Stimulated activated naive CD8-positive, alpha-beta T cell treated with anti-CD3 and anti-CD28 coated beads, Interleukin-15, Interleukin-2, amounts not matched to agents 100 U/mL and 50 U/mL, for 24 hours (primary cell): ENCODE data around the gene PCNT.
A peak's percentile ranks its signal among the peaks of the same experiment; 100 is the strongest.

ENCODE experiments used
- ATAC-seq: fragments of 150-1000 bp; cut with Tn5 transposase; one replicate; pipeline ENCODE4 v1.10.0; 2021
- DNase-seq: peaks from one replicate; pipeline ENCODE4 v3.0.0; 2021

The PCNT gene

DNA sequence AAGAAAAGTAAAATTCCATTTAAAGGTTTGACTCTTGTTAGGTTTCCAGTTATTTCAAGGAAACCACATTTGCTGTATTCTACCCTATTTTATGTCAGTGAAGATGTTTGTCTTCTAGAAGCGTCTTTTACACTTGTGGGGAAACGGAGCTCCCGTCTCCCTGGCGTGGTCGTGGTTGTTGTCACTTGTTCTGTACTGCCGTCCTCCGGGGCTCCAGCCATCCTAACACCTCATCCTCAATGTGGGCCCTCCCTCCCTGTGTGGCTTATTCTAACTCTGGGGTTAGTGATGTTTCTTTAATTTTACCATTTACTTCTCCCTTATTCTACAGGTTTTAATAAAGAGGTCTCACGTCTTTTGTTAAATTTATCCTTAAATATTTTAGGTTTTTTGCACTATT lies 82.0 kb downstream of the PCNT start:
- DNase-seq (no peak), ATAC-seq (no peak)

DNA sequence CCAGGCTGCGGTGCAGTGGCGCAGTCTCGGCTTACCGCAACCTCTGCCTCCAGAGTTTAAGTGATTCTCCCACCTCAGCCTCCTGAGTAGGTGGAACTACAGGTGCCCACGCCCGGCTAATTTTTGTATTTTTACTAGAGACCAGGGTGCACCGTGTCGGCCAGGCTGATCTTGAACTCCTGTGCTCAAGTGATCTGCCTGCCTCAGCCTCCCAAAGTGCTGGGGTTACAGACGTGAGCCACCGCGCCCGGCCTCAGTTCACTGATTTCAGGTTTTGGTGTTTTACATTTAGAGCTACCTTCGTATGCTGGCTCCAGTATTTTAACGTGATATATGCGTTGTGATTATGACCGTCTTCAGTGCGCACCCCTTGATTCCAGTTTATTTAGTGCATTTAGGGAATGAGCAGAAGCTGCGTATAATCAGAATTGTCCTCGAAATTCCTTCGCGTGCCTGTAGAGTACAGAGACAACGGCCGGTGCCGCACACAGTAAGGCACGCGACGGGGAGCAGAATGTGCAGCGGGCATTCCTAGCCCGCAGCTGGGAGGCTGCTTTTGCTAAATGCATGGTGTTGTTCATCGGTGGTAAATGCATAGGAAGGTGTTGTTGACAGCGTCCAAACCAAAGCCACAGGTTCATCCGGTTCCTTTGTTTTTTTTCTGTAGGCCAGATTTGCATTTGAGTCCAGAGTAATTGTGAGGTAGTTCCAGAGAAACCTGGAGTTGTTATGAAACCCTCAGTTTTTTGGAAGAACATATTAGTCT lies 85.9 kb downstream of the PCNT start:
- no peak for DNase-seq

DNA sequence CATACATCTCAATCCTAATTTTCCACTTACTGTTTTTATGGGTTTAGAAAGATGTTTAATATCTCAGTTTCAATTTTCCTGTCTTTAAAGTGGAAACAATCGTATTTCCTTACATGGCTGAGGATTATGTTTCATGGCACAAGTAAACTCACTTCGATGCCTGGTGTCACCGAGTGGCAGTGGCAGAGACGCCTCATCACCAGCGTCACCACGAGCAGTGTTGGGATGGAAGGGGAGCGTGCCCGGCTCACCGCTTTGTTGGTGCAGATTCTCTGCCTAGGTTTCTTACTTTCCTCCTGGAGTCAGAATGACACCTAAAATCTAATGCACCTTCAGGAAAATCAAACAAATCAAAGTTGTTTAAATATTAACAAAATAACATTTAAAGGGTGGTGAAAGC lies 86.6 kb downstream of the PCNT start:
- ATAC-seq (no peak), DNase-seq (no peak)

More for the DNA sequence above, 85.9 kb downstream of the PCNT start:
- no peak for ATAC-seq

DNA sequence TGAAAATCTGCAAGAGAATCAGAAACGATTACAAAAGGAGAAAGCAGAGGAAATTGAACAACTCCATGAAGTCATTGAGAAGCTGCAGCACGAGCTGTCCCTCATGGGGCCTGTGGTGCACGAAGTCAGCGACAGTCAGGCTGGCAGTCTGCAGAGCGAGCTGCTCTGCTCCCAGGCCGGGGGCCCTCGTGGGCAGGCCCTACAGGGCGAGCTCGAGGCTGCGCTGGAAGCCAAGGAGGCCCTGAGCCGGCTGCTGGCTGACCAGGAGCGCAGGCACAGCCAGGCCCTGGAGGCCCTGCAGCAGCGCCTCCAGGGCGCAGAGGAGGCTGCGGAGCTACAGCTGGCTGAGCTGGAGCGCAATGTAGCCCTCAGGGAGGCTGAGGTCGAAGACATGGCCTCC lies 87.3 kb downstream of the PCNT start:
- ATAC-seq = no peak
- no peak for DNase-seq

DNA sequence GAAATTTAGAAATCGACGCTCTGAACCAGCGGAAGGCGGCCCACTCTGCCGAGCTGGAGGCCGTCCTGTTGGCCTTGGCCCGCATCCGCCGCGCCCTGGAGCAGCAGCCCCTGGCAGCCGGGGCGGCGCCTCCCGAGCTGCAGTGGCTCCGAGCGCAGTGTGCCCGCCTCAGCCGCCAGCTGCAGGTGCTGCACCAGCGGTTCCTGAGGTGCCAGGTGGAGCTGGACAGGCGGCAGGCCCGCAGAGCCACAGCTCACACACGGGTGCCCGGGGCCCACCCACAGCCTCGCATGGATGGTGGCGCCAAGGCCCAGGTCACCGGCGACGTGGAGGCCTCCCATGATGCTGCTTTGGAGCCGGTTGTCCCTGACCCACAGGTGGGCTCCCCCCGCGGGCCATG lies 87.7 kb downstream of the PCNT start:
- DNase-seq = no peak
- ATAC-seq = no peak

DNA sequence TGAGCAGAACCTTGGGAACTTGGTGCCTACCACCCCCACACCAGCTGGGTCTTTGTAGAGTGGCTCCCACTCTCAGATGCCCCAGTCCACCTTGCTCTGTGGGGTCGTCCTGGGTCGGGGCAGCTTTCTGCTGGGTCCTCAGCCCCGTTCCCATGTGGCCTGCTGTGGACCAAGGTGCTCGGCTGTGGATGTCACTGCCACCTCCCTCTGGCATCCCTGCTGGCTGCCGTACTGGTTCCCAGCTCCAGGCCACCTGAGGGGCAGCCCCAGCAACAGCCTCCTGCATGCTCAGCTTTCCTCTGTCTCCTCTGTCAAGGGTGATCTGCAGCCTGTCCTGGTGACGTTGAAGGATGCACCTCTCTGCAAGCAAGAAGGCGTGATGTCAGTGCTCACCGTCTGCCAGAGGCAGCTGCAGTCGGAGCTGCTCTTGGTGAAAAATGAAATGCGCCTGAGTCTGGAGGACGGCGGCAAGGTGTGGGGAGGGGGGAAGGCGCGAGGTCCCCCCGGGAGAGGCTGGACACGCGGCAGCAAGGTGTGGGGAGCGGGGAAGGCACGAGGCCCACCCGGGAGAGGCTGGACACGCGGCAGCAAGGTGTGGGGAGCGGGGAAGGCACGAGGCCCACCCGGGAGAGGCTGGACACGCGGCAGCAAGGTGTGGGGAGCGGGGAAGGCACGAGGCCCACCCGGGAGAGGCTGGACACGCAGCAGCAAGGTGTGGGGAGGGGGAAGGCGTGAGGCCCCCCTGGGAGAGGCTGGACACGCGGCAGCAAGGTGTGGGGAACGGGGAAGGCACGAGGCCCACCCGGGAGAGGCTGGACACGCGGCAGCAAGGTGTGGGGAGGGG lies 88.8 kb downstream of the PCNT start:
- ATAC-seq (no peak), DNase-seq (no peak)

DNA sequence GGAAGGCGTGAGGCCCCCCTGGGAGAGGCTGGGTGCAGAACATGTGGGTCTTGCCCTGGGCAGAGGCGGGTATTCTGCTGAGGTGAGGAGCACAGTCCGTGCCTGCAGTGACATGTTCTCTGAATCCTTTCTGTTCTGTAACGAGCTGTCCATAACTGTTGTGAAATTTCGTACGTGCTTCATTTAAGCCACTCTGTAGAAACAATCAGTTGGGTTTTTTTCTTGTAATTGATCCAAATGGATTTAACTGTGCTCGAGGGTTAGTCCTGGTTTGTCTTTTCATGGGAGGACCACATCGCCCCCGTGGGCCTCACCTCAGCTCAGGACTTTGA lies 89.4 kb downstream of the PCNT start:
- no peak for DNase-seq

DNA sequence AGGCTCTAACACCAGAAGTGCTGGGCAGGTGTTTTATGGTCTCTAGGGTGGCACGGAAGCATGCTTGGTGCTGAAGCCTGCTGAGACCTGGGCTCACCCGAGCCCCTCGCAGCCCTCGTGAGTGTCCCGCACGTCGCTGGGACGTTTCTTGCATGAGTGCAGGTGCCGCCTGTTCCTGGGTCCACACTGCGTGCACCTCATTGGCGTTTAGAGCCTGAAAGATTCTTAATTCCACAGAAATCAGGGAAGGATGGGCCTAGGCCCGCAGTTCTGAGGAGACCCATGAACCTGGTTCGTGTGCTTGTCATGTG lies 91.0 kb downstream of the PCNT start:
- no peak for ATAC-seq

More for the DNA sequence above, 89.4 kb downstream of the PCNT start:
- no peak for ATAC-seq

DNA sequence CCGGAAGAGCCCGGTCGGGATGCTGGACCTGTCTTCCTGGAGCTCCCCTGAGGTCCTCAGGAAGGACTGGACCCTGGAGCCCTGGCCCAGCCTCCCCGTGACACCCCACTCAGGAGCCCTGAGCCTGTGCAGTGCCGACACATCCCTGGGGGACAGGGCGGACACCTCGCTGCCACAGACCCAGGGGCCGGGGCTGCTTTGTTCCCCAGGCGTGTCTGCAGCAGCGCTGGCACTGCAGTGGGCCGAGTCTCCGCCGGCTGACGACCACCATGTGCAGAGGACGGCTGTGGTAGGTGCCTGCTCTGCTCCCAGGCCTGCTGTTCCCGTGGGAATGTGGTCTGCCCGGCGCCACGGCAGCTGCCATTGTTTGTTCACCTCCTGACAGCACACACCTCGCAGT lies 92.6 kb downstream of the PCNT start:
- no peak for ATAC-seq
- no peak for DNase-seq

More for the DNA sequence above, 91.0 kb downstream of the PCNT start:
- no peak for DNase-seq

DNA sequence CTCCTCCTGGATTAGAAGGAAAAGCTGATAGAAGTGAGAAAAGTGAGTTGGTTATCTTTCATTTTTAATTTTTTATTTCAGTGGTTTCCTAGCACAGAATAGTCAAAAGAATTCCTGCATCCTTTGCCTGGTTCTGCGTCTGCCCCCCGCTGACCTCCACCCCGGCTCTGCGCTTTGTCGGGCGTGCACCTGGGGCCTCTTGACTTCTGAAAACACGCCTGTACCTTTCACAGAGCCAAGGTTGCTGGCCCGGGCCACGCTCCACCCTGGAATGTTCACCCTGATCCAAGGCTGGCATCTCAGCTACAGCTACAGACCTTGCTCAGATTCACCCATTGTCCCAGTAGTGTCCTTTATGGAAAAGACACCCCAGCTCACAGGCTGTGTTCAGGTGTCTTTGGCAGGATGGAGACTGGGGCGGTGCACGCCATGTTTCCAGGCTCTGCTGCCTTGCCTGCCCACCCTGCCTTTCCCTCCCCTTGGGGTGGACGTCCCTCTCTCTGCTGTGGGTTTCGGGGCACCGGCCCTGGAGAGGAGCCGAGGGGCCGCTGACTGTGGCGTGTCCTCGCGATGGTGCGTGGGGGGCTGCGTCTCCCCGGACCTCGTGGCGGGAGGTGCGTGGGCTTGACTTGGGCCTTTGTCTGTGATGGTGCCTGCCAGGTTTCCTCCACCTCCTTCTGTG lies 94.5 kb downstream of the PCNT start:
- DNase-seq (no peak), ATAC-seq (peak; percentile 16)

DNA sequence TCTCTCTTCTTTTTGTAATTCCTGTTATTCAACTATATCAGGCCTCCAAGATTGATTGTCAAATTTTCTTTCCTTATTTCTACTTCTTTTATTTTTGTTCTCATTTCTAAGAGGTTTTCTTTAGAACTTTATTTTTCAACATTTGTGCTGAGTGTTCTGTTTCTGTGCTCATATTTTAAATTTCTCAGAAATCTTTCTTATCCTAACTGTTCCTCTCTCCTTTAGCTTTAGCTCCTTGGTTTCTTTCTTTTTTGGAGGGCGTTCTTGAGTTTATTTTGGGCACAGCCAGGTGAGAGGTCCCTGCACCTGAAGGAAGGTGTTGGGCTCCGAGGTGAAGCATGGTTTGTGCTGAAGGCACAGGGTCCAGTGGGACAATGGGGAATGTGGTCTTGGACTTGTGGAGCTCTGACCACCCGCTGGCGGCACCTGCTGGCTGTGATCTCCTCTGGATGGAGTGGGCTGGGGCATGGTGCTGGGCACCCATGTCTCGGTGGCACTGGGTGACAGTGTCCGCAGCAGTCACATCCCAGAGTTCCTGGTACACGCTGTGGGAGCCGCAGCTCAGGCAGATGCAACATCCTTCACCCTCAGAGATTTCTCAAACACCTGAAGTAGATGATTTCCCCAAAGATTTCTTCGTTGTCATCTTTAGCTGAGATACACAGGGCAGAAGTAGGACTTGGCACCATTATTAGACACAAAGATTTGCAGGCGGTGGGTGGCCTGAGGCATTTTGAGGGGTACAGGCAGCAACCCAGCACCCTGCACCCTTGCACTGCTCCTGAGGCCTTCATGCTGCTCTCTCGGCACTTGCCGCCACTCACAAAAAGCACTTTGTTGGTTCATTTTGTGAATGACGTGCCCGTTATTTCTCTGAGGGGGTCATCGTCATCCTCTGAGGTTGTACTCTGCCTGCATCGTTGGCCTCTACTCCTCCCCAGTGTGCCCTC lies 96.6 kb downstream of the PCNT start:
- no peak for ATAC-seq
- DNase-seq = no peak

DNA sequence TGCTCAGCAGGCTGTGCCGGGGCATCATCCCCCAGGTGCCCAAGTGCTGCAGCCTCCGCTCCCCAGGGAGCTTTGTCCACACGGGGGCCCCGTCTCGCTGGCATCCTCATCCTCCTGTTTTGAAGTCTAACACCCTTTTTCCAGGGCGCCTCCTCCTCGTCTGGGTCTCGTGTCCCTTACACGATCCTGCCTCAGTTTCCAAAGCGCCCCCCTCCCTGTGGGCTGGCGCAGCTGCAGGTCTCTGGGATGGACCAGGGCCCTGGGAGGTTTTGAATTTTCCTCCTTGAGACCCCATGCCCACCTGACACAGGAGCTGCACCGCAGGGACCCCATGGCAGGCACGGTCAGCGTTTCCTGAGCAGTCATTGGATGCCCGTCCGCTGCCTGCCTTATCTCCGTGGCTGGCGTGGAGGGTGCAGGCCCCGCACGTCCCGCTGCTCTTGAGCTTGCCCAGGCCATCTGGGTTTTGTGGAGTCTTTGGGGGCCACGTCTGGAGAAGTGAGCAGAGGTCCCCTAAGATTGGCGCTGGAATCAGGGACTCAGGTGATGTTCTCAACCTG lies 97.3 kb downstream of the PCNT start:
- no peak for DNase-seq
- ATAC-seq = no peak

DNA sequence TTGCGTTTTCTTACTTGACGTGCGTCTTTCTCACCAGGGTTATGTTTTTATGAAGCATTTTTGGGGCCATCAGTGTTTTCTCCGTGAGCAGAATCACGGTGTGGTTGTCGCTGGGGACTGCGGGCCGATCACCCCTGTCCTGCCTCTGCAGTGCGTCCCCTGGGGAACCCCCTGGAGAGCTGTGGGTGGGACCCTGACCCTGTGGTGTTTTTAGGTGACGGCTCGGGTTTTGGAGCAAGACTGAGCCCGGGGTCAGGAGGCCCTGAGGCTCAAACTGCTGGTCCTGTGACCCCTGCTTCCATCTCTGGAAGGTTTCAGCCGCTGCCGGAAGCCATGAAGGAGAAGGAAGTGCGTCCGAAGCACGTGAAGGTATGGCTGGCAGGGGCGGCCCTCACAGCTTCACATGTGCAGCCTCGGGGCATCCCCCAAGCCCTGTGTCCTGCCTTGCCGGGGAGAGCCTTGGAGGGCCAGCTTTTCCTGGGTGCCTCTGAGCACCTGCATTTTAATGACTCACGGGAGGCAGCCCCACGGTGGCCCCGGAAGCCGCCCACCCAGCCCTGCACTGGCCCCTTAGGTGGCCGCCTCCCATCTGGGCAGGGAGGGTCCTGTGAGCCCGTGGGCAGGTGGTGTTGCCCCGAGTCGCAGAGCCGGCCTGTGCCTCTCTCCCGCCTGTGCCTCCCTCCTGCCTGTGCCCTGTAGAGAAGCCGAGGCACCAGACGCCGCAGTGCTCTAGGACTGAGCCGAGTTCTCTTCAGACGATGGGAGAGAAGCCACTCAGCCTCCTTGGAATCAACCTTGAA lies 98.0 kb downstream of the PCNT start:
- ATAC-seq (no peak), DNase-seq (no peak)

DNA sequence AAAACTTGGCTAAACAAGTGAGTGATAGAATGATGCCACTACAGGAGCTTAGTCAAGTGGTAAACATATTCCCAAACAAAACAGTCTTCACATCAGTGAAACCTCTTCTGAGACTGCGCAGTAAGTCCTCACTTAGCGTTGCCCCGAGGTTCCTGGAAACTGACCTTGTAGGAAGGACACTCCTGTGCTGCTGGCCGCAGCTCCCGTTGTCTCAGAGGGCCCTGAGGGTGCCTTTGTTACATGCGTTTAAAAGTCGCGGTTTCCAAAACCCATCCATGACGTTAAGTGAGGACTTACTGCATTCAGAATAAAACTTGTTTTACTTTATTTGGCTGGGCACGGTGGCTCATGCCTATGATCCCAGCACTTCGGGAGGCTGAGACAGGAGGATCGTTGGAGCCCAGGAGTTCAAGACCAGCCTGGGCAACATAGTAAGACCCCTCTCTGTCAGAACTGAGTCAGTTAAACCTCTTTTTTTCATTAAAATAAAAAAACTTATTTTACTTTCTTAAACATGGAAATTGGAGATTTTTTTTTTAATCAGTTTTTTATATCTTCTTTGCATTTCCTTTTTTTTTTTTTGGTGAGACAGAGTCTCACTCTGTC lies 98.8 kb downstream of the PCNT start:
- ATAC-seq (no peak), DNase-seq (no peak)

DNA sequence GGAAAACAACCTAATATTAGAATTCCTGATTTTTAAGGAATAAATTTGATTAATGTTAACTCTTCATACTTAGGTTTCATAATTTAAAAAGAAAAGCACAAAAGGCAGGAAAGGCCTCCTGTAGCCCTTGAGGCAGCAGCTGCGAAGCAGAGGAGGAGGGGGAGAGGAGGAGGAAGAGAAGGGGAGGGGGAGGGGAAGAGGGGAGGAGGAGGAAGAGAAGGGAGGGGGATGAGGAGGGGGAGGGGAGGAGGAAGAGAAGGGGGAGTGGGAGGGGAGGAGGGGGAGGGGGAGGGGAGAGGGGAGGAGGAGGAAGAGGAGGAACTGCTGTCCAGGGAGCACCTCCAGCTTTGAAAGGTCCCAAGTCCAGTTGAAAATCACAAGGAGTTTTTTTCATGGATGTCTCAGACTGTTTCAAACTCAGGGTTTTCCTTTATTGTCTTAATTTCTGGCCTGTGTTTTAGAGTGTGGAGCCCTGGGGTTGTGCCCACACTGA lies 99.6 kb downstream of the PCNT start:
- no peak for ATAC-seq
- DNase-seq = no peak

DNA sequence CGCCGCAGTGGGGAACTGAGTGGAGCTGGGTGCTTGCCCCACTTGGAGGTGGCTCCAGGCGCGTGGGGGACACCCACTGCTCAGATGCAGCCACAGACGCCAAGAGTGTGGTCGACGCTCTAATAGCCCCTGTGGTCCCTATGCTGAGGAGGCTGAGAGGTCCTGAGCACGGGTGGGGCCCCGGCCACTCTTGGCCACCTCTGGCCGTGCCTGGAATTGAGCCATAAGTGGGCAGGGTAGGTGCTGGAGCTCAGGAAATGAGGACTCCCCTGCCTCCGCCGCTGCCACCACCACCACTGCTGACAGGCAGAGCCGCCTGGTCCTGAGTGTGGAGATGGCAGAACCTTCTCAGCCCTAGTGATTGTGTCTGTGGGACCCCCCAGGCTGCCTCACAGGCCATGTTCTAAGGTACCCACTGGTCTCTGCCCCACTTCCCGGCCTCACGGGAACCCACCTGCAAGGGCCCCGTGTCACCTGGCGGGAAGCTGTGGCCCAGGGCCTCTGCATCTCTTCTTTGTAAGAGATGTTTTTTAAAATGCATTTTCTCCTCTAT lies 100.2 kb downstream of the PCNT start:
- ATAC-seq = peak; percentile 5
- peak; percentile 37 for DNase-seq

DNA sequence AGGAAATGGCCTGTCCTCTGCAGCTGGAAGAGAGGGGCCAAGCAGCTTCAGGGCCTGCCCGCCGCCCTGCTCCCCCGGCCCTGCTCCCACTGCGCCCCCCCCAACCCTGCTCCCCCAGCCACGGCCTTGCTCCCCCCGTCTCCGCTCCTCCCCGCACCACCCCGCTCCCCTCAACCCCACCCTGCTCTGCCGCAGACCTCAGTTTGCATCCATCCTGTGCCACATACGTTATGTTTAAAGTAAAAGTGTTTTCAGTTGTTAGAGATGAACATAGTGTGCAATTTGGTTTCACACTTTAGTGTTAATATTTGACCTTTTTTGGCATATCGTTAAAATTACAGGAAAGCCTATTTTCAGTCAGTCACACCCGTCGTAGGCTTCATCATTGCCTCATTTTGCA lies 100.7 kb downstream of the PCNT start:
- DNase-seq (peak; percentile 34), ATAC-seq (no peak)

DNA sequence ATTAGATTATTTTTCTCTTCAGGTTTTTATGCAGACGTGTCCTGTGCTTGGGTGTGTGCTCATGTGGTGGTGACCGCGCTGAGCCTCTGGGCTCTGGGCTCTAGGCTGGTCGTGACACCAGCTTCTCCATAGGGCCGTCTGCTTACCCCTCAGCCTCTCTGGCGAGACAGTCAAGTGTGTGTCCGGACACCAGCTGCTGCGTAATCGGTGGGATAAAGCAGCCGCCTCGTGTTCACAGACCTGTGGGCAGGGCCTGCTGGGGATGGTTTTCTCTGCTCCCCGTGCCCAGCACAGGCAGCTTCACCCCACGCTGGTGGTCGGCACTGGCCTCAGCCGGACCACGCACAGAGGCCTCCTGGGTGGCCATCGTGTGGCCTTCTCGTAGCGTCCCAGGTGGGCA lies 101.1 kb downstream of the PCNT start:
- DNase-seq = no peak
- ATAC-seq = peak; percentile 21

DNA sequence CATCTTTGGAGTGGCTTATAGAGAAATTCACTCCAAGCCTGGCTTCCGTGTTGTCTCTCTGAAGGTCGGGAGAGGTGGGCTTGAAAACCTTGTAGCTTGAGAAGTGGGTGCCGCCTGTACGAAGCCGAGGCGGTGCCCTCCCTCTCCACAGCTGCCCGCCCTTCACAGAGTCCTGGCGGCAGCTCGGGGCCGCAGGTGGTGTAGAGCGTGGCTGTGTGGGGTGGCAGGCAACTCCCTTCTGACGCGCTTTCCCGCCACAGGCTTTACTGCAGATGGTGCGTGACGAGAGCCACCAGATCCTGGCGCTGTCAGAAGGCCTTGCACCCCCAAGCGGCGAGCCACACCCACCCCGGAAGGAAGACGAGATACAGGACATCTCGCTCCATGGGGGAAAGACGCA lies 101.6 kb downstream of the PCNT start:
- DNase-seq (peak; percentile 76), ATAC-seq (peak; percentile 75)
